HepG2 (cell line): ENCODE data around the gene BSG. TPM values are rescaled to one million over a fixed set of nuclear protein-coding genes. Genes with fewer than 3 reads are reported as not detected.

Experiments
- BRD4 ChIP-seq: sonication (generic); formaldehyde crosslinking; IDR thresholded peaks from 2 replicates; pipeline ENCODE4 v1.4.0; 2020; ENCODE audit warnings: missing genetic modification reagents
- HIVEP1 ChIP-seq: sonication (generic); formaldehyde crosslinking; IDR thresholded peaks from 2 replicates; pipeline ENCODE4 v1.4.0; 2020; ENCODE audit warnings: mild to moderate bottlenecking, missing genetic modification reagents
- ISL2 ChIP-seq: sonication (generic); formaldehyde crosslinking; IDR thresholded peaks from 2 replicates; pipeline ENCODE4 v1.5.0; 2020; ENCODE audit warnings: missing genetic modification reagents
- POLR2AphosphoS5 ChIP-seq: IDR thresholded peaks from 2 replicates; pipeline ENCODE4 v1.6.1; 2012; ENCODE audit warnings: low read depth, low read length
- RARA ChIP-seq: IDR thresholded peaks from 2 replicates; pipeline ENCODE4 v1.6.1; 2016; ENCODE audit warnings: missing genetic modification reagents, missing compliant biosample characterization
- RFXAP ChIP-seq: sonication (generic); formaldehyde crosslinking; IDR thresholded peaks from 2 replicates; pipeline ENCODE4 v1.4.0; 2020; ENCODE audit warnings: missing genetic modification reagents, borderline replicate concordance
- RXRB ChIP-seq: IDR thresholded peaks from 2 replicates; pipeline ENCODE4 v1.6.1; 2016; ENCODE audit warnings: borderline replicate concordance, missing genetic modification reagents, missing compliant biosample characterization
- SMARCE1 ChIP-seq: fragments of 450-650 bp; IDR thresholded peaks from 2 replicates; pipeline ENCODE4 v1.6.1; 2017; ENCODE audit warnings: borderline replicate concordance
- SP140L ChIP-seq: sonication (generic); formaldehyde crosslinking; IDR thresholded peaks from 2 replicates; pipeline ENCODE4 v1.4.0; 2020; ENCODE audit warnings: missing genetic modification reagents, borderline replicate concordance
- ZBTB3 ChIP-seq: sonication (generic); formaldehyde crosslinking; IDR thresholded peaks from 2 replicates; pipeline ENCODE4 v1.4.0; 2020; ENCODE audit warnings: low read depth, mild to moderate bottlenecking, moderate library complexity, missing genetic modification reagents, borderline replicate concordance
- ZEB1 ChIP-seq: IDR thresholded peaks from 2 replicates; pipeline ENCODE4 v1.6.1; 2012; ENCODE audit warnings: mild to moderate bottlenecking, low read depth, inconsistent platforms; ENCODE audit not compliant: insufficient replicate concordance
- ZNF121 ChIP-seq: sonication (generic); formaldehyde crosslinking; IDR thresholded peaks from 2 replicates; pipeline ENCODE4 v1.5.0; 2020; ENCODE audit warnings: mild to moderate bottlenecking, missing genetic modification reagents
- ZNF557 ChIP-seq: sonication (generic); formaldehyde crosslinking; IDR thresholded peaks from 2 replicates; pipeline ENCODE4 v1.4.0; 2020; ENCODE audit warnings: missing genetic modification reagents
- ZNF83 ChIP-seq: sonication (generic); formaldehyde crosslinking; IDR thresholded peaks from 2 replicates; pipeline ENCODE4 v1.4.0; 2020; ENCODE audit warnings: missing genetic modification reagents, mild to moderate bottlenecking, borderline replicate concordance
- ZSCAN30 ChIP-seq: sonication (generic); formaldehyde crosslinking; IDR thresholded peaks from 2 replicates; pipeline ENCODE4 v1.5.0; 2020; ENCODE audit warnings: mild to moderate bottlenecking, missing genetic modification reagents
- polyA plus RNA-seq, 8 experiments: library from polyadenylated mRNA; depleted of rRNA in 3 of 8; stranded (reverse) in 7 of 8; unstranded in 1 of 8; fragments of >200 nt; fragmentation: Illumina TruSeq in 4 of 8; extraction: Trizol in 4 of 8; gene quantifications; 2 replicates each; pipeline versions ENCODE4 v1.2.1 to v1.2.3, GENCODE V29; 2011 to 2016; ENCODE audit warnings: low read depth in 4 of 8, missing spikeins in 1 of 8, mixed read lengths in 1 of 8; ENCODE audit not compliant: insufficient read depth in 1 of 8
- total RNA-seq, 5 experiments: library from RNA; depleted of rRNA; stranded (reverse); fragments of >200 nt; fragmentation: Illumina TruSeq; extraction: Trizol; gene quantifications; 2 replicates each; pipeline ENCODE4 v1.2.3, GENCODE V29; 2016; ENCODE audit warnings: low read depth in 1 of 5
- TF ChIP-seq, protein P1 (sequence below): IDR thresholded peaks from 2 replicates; pipeline ENCODE4 v1.6.1; 2016; ENCODE audit warnings: control low read depth
- TF ChIP-seq, protein P2 (sequence below): sonication (generic); formaldehyde crosslinking; IDR thresholded peaks from 2 replicates; pipeline ENCODE4 v1.4.0; 2020; ENCODE audit warnings: missing genetic modification reagents, mild to moderate bottlenecking, borderline replicate concordance
- TF ChIP-seq, protein P3 (sequence below): sonication (generic); formaldehyde crosslinking; IDR thresholded peaks from 2 replicates; pipeline ENCODE4 v1.9.0; 2021; ENCODE audit warnings: missing genetic modification reagents, borderline replicate concordance
- TF ChIP-seq, protein P4 (sequence below): sonication (generic); formaldehyde crosslinking; IDR thresholded peaks from 2 replicates; pipeline ENCODE4 v1.4.0; 2020; ENCODE audit warnings: missing genetic modification reagents, borderline replicate concordance

BSG gene
- total and polyA plus RNA-seq, 2 of the 13 experiments (the other 11 are each of a cell fraction or from before 2014, with no cell fraction given) = 309 to 754 TPM

DNA sequence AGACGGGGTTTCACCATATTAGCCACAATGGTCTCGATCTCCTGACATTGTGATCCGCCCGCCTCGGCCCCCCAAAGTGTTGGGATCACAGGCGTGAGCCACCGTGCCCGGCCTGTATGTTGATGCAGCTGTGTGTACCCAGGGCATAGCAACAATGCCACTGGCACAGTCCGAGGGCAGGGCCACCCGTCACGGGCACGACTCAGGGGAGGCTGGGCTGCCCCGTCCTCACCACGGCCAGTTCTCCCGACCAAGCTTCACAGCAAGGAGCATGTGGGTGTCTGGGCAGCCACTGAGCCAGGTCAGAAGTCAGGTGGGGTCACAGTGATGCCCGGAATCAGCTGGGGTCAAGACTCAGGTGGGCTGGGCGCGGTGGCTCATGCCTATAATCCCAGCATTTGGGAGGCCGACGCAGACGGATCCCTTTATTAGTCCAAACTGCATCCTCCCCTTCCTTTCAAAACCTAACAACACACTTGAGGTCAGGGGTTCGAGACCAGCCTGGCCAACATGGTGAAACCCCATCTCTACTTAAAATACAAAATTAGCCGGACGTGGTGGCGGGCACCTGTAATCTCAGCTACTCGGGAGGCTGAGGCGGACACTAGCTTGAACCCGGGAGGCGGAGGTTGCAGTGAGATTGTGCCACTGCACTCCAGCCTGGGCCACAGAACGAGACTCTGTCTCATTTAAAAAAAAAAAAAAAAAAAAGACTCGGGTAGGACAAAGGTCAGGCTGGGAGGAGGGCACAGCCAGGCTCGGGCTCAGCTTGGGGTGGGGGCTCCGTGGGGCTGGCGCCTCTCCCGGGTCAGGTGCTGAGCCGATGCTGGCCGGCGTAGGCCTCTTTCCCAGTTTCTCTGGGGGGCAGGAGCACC is 42.0 kb upstream of the BSG start (continued):
- TF ChIP-seq ZBTB3 (peak; percentile 86), ZNF83 (CRISPR knock-in tag) (0 out of 2 replicates have a peak, but pooled peaks have one; percentile 41), ZNF557 (CRISPR knock-in tag) (0 out of 2 replicates have a peak, but pooled peaks have one; percentile 20), ISL2 (CRISPR knock-in tag) (0 out of 2 replicates have a peak, but pooled peaks have one; percentile 18), HIVEP1 (CRISPR knock-in tag) (0 out of 2 replicates have a peak, but pooled peaks have one; percentile 87), SP140L (CRISPR knock-in tag) (no peak), RARA (CRISPR knock-in tag) (peak; percentile 19; the same call in 1 of the 2 replicates), POLR2AphosphoS5 (peak; percentile 37; the same call in 1 of the 2 replicates), RXRB (CRISPR knock-in tag) (peak; percentile 79), SMARCE1 (no peak), ZNF121 (CRISPR knock-in tag) (peak; percentile 96), ZEB1 (peak; percentile 43), ZSCAN30 (0 out of 2 replicates have a peak, but pooled peaks have one; percentile 67), RFXAP (CRISPR knock-in tag) (0 out of 2 replicates have a peak, but pooled peaks have one; percentile 19), BRD4 (no peak)
- TF ChIP-seq, protein P1, sequence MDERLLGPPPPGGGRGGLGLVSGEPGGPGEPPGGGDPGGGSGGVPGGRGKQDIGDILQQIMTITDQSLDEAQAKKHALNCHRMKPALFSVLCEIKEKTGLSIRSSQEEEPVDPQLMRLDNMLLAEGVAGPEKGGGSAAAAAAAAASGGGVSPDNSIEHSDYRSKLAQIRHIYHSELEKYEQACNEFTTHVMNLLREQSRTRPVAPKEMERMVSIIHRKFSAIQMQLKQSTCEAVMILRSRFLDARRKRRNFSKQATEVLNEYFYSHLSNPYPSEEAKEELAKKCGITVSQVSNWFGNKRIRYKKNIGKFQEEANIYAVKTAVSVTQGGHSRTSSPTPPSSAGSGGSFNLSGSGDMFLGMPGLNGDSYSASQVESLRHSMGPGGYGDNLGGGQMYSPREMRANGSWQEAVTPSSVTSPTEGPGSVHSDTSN (CRISPR knock-in tag) = no peak
- TF ChIP-seq, protein P2, sequence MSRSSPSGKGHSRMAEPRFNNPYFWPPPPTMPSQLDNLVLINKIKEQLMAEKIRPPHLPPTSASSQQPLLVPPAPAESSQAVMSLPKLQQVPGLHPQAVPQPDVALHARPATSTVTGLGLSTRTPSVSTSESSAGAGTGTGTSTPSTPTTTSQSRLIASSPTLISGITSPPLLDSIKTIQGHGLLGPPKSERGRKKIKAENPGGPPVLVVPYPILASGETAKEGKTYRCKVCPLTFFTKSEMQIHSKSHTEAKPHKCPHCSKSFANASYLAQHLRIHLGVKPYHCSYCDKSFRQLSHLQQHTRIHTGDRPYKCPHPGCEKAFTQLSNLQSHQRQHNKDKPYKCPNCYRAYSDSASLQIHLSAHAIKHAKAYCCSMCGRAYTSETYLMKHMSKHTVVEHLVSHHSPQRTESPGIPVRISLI (CRISPR knock-in tag) = peak; percentile 98
- TF ChIP-seq, protein P3, sequence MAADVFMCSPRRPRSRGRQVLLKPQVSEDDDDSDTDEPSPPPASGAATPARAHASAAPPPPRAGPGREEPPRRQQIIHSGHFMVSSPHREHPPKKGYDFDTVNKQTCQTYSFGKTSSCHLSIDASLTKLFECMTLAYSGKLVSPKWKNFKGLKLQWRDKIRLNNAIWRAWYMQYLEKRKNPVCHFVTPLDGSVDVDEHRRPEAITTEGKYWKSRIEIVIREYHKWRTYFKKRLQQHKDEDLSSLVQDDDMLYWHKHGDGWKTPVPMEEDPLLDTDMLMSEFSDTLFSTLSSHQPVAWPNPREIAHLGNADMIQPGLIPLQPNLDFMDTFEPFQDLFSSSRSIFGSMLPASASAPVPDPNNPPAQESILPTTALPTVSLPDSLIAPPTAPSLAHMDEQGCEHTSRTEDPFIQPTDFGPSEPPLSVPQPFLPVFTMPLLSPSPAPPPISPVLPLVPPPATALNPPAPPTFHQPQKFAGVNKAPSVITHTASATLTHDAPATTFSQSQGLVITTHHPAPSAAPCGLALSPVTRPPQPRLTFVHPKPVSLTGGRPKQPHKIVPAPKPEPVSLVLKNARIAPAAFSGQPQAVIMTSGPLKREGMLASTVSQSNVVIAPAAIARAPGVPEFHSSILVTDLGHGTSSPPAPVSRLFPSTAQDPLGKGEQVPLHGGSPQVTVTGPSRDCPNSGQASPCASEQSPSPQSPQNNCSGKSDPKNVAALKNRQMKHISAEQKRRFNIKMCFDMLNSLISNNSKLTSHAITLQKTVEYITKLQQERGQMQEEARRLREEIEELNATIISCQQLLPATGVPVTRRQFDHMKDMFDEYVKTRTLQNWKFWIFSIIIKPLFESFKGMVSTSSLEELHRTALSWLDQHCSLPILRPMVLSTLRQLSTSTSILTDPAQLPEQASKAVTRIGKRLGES (CRISPR knock-in tag) = no peak
- TF ChIP-seq, protein P4, sequence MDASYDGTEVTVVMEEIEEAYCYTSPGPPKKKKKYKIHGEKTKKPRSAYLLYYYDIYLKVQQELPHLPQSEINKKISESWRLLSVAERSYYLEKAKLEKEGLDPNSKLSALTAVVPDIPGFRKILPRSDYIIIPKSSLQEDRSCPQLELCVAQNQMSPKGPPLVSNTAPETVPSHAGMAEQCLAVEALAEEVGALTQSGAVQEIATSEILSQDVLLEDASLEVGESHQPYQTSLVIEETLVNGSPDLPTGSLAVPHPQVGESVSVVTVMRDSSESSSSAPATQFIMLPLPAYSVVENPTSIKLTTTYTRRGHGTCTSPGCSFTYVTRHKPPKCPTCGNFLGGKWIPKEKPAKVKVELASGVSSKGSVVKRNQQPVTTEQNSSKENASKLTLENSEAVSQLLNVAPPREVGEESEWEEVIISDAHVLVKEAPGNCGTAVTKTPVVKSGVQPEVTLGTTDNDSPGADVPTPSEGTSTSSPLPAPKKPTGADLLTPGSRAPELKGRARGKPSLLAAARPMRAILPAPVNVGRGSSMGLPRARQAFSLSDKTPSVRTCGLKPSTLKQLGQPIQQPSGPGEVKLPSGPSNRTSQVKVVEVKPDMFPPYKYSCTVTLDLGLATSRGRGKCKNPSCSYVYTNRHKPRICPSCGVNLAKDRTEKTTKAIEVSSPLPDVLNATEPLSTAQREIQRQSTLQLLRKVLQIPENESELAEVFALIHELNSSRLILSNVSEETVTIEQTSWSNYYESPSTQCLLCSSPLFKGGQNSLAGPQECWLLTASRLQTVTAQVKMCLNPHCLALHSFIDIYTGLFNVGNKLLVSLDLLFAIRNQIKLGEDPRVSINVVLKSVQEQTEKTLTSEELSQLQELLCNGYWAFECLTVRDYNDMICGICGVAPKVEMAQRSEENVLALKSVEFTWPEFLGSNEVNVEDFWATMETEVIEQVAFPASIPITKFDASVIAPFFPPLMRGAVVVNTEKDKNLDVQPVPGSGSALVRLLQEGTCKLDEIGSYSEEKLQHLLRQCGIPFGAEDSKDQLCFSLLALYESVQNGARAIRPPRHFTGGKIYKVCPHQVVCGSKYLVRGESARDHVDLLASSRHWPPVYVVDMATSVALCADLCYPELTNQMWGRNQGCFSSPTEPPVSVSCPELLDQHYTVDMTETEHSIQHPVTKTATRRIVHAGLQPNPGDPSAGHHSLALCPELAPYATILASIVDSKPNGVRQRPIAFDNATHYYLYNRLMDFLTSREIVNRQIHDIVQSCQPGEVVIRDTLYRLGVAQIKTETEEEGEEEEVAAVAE (CRISPR knock-in tag) = 0 out of 2 replicates have a peak, but pooled peaks have one; percentile 19
